ENCODE results near the gene AGT.

DNA sequence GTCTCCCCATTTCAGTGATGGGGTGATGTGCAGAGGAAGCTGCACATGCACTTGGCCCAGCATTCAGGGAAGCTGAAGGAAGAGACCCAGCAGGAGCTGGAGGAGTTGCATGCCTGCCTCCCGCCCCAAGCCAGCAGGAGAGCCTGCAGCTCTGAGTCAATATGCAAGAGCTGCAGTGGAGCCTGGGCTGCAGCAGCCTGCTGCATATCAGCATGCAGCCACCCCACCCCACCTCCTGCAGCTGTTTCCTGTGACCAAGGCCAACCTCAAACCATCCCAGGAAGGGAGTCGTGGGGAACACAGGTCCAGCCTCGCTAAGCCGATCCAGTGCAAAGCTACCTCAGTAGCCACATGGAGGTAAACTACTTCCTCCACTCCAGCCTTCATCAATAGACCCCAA, 18.9 kb downstream of the AGT start:
- TF ChIP-seq, protein P1, sequence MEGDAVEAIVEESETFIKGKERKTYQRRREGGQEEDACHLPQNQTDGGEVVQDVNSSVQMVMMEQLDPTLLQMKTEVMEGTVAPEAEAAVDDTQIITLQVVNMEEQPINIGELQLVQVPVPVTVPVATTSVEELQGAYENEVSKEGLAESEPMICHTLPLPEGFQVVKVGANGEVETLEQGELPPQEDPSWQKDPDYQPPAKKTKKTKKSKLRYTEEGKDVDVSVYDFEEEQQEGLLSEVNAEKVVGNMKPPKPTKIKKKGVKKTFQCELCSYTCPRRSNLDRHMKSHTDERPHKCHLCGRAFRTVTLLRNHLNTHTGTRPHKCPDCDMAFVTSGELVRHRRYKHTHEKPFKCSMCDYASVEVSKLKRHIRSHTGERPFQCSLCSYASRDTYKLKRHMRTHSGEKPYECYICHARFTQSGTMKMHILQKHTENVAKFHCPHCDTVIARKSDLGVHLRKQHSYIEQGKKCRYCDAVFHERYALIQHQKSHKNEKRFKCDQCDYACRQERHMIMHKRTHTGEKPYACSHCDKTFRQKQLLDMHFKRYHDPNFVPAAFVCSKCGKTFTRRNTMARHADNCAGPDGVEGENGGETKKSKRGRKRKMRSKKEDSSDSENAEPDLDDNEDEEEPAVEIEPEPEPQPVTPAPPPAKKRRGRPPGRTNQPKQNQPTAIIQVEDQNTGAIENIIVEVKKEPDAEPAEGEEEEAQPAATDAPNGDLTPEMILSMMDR (IDR thresholded peaks at IDR 0.05; ENCODE audit: insufficient read depth, low read length), result no peak
- TF ChIP-seq POLR2AphosphoS5 (IDR thresholded peaks at IDR 0.05; ENCODE audit: low read depth), result no peak
- TF ChIP-seq, protein P2, sequence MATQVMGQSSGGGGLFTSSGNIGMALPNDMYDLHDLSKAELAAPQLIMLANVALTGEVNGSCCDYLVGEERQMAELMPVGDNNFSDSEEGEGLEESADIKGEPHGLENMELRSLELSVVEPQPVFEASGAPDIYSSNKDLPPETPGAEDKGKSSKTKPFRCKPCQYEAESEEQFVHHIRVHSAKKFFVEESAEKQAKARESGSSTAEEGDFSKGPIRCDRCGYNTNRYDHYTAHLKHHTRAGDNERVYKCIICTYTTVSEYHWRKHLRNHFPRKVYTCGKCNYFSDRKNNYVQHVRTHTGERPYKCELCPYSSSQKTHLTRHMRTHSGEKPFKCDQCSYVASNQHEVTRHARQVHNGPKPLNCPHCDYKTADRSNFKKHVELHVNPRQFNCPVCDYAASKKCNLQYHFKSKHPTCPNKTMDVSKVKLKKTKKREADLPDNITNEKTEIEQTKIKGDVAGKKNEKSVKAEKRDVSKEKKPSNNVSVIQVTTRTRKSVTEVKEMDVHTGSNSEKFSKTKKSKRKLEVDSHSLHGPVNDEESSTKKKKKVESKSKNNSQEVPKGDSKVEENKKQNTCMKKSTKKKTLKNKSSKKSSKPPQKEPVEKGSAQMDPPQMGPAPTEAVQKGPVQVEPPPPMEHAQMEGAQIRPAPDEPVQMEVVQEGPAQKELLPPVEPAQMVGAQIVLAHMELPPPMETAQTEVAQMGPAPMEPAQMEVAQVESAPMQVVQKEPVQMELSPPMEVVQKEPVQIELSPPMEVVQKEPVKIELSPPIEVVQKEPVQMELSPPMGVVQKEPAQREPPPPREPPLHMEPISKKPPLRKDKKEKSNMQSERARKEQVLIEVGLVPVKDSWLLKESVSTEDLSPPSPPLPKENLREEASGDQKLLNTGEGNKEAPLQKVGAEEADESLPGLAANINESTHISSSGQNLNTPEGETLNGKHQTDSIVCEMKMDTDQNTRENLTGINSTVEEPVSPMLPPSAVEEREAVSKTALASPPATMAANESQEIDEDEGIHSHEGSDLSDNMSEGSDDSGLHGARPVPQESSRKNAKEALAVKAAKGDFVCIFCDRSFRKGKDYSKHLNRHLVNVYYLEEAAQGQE (IDR thresholded peaks at IDR 0.05; ENCODE audit: insufficient replicate concordance, low read depth), result no peak
- TF ChIP-seq GABPA (IDR thresholded peaks at IDR 0.05; ENCODE audit: low read depth), result no peak

Measured in HL-60 (cell line).